Astrocyte (in vitro differentiated cells and primary cell): ENCODE results near the gene ARHGEF26.

Source experiments
- EZH2 ChIP-seq: IDR thresholded peaks from 2 replicates; pipeline ENCODE4 v1.6.1; 2012; ENCODE audit warnings: mild to moderate bottlenecking, low read length, inconsistent platforms; ENCODE audit not compliant: insufficient read depth
- TF ChIP-seq, protein P1 (sequence below): IDR thresholded peaks from 2 replicates; pipeline ENCODE4 v1.5.1; 2011; ENCODE audit warnings: low read depth, mild to moderate bottlenecking, inconsistent platforms, low read length, moderate library complexity; ENCODE audit not compliant: insufficient read depth

DNA sequence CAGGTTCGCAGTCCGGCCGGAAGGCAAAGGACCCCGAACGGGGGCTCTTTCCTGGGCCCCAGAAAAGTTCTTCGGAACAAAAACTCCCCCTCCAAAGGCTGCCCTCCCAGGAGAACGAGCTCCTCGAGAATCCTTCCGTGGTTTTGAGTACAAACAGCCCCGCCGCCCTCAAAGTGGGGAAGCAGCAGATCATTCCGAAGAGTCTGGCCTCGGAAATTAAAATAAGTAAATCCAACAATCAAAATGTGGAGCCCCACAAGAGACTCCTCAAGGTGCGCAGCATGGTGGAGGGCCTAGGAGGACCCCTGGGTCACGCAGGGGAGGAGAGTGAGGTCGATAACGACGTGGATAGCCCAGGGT, 1.3 kb downstream of the ARHGEF26 start:
- TF ChIP-seq, protein P1, sequence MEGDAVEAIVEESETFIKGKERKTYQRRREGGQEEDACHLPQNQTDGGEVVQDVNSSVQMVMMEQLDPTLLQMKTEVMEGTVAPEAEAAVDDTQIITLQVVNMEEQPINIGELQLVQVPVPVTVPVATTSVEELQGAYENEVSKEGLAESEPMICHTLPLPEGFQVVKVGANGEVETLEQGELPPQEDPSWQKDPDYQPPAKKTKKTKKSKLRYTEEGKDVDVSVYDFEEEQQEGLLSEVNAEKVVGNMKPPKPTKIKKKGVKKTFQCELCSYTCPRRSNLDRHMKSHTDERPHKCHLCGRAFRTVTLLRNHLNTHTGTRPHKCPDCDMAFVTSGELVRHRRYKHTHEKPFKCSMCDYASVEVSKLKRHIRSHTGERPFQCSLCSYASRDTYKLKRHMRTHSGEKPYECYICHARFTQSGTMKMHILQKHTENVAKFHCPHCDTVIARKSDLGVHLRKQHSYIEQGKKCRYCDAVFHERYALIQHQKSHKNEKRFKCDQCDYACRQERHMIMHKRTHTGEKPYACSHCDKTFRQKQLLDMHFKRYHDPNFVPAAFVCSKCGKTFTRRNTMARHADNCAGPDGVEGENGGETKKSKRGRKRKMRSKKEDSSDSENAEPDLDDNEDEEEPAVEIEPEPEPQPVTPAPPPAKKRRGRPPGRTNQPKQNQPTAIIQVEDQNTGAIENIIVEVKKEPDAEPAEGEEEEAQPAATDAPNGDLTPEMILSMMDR, result no peak
- no peak for TF ChIP-seq EZH2
